Glomerular endothelial cell (primary cell): ENCODE data around the gene MT1F. TPM values are rescaled to one million over a fixed set of nuclear protein-coding genes. Genes with fewer than 3 reads are reported as not detected.

Experiments
- DNase-seq: peaks from one replicate; pipeline ENCODE4 v3.0.0-alpha.2; 2011; ENCODE audit warnings: low read depth, low spot score; ENCODE audit errors: extremely low read depth
- total RNA-seq: library from RNA; depleted of rRNA; stranded (reverse); fragments of >200 nt; gene quantifications from 2 replicates; pipeline ENCODE4 v1.2.3, GENCODE V29; 2015

Gene MT1F
- total RNA-seq, 1 donor from 2014 or later = not detected

GRCh38 chr16:56625140-56625942 lies 32.4 kb upstream of the MT1F start, which contains the start of gene MT1E:
MT1E (plus strand) TSS chr16:56625781; CDS start chr16:56625852, 71 bp downstream.
- no peak for DNase-seq

GRCh38 chr16:56625943-56626654 lies 31.7 kb upstream of the MT1F start:
- no peak for DNase-seq

GRCh38 chr16:56626685-56627084 lies 31.1 kb upstream of the MT1F start:
- DNase-seq = no peak

GRCh38 chr16:56628486-56629350 lies 29.0 kb upstream of the MT1F start:
- no peak for DNase-seq

- DNase-seq = no peak
Measured at GRCh38 chr16:56629531-56629930, 28.2 kb upstream of the MT1F start.

GRCh38 chr16:56630134-56630533 lies 27.6 kb upstream of the MT1F start:
- no peak for DNase-seq

- no peak for DNase-seq
Measured at GRCh38 chr16:56631197-56631596, 26.6 kb upstream of the MT1F start.

GRCh38 chr16:56631832-56632155 lies 26.0 kb upstream of the MT1F start:
- no peak for DNase-seq

- DNase-seq = no peak
Measured at GRCh38 chr16:56632156-56632847, 25.5 kb upstream of the MT1F start, which contains the start of gene MT1M. MT1M (plus strand) TSS chr16:56632659; CDS start chr16:56632732, 73 bp downstream.

- no peak for DNase-seq
Measured at GRCh38 chr16:56632848-56633365, 24.9 kb upstream of the MT1F start.

GRCh38 chr16:56633535-56633934 lies 24.2 kb upstream of the MT1F start:
- no peak for DNase-seq

GRCh38 chr16:56634715-56635440 lies 22.9 kb upstream of the MT1F start:
- no peak for DNase-seq

GRCh38 chr16:56635441-56635967 lies 22.3 kb upstream of the MT1F start:
- no peak for DNase-seq

- no peak for DNase-seq
Measured at GRCh38 chr16:56636616-56637413, 20.9 kb upstream of the MT1F start.

- no peak for DNase-seq
Measured at GRCh38 chr16:56637814-56638750, 19.7 kb upstream of the MT1F start, which contains the start of gene MT1A. MT1A (plus strand) TSS chr16:56638666; CDS start chr16:56638739, 73 bp downstream.

GRCh38 chr16:56639045-56639444 lies 18.7 kb upstream of the MT1F start:
- DNase-seq = no peak

GRCh38 chr16:56640076-56640475 lies 17.7 kb upstream of the MT1F start:
- no peak for DNase-seq
